ENCODE results near the gene FMO3.

FMO3 gene

DNA sequence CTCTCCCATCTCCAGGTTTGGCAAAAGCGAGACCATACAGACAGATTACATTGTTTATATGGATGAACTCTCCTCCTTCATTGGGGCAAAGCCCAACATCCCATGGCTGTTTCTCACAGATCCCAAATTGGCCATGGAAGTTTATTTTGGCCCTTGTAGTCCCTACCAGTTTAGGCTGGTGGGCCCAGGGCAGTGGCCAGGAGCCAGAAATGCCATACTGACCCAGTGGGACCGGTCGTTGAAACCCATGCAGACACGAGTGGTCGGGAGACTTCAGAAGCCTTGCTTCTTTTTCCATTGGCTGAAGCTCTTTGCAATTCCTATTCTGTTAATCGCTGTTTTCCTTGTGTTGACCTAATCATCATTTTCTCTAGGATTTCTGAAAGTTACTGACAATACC, 26.4 kb downstream of the FMO3 start:
- no peak for DNase-seq

- no peak for DNase-seq
Measured at GRCh38 chr1:171119648-171120047, 28.9 kb downstream of the FMO3 start.

DNA sequence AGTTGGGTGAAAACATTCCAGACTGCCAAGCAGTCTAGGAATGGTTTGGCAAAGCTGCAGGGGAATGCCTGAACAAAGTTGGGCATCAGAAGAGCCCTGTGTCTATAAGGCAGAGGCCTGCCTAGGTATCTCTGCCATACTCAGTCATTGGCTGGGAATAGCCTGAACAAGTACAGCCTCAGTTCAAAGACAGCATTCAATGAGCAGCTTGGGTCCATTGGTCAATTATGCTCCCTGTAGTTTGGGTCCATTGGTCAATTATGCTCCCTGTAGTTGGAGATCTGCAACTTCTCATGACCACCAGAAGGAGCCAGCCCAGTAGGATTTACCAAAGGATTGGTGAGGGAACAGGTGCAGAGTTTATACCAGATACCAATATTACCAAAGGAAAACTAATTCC, 31.6 kb downstream of the FMO3 start:
- DNase-seq = no peak

DNA sequence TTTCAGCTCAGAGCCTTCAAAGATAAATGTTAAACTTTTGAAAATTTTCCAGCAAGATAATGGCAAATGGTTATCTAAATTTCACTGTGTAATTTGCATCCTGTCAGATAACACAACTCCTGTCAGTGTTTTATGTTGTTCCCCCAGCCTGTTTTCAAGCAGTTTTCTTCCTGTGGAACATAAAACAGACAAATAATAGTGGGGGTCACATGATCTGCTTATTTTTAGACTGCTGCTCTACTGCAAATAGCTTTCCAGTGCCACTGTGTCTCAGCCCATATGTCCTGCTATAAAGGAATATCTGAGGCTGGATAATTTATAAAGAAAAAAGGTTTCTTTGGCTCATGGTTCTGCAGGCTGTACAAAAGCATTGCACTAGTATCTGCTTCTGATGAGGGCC, 32.2 kb downstream of the FMO3 start:
- DNase-seq = no peak

GRCh38 chr1:171126504-171126903, 35.8 kb downstream of the FMO3 start:
- no peak for DNase-seq

- DNase-seq = no peak
Measured at GRCh38 chr1:171127099-171127498, 36.4 kb downstream of the FMO3 start.

DNA sequence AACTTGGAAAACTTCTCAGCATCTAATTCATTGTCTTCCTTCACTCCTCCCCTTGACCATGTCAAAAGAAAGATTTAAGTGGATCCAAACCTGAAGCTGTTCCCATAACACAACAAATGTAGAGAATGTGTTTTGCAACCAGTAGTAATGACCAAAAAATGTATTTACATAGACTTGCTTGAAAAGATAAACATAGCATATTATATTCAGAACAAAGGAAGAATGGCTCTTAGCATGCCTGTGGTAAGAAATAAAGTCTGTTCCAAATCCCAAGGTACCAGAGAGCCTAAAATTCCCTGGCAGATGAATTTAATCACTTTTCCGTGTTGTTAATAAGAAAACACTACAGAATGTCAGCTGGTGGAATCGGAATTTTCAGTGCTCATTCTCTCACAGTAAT, 36.8 kb downstream of the FMO3 start:
- DNase-seq = no peak

GRCh38 chr1:171128463-171128862, 37.8 kb downstream of the FMO3 start:
- no peak for DNase-seq

- no peak for DNase-seq
Measured at GRCh38 chr1:171134204-171134923, 43.7 kb downstream of the FMO3 start.

DNA sequence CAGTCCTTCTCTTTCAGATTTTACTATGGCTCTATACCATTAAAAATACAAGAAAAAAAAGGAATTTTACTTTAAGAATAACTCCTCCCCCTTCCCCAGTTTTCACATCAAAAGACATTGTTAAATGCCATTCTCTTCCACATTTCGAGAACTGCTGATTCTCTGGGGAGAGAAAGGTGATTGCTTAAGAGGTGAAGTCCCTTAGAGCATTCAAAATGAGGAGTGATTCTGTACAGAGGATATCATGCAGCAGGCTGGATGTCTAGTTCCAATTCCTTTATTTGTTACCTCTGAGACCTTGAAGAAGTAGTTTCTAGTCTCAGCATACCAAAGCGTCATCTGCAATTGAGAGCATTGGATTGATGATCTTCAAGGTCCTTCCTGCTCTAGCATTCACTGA, 46.9 kb downstream of the FMO3 start:
- DNase-seq = no peak

DNA sequence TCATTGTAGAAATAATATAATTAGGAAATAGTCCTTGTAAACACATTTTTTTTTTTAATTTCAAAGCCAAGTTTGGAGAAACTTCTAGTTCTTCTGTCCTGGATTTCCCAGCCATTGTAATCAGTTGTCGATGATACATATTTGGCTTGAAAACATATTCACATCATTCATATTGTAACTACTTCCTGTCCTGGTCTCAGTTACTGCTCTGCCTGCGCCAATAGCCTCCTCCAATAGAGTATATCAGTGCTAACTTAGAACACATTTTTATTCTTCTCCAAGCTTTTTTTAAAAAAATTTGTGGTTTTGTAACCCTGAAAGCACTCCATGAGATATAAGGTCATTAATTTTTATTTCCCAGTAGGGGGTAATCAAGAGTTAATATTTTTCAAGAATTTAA, 48.3 kb downstream of the FMO3 start:
- no peak for DNase-seq

- DNase-seq = no peak
Measured at GRCh38 chr1:171139890-171140289, 49.2 kb downstream of the FMO3 start.

GRCh38 chr1:171140401-171140800, 49.7 kb downstream of the FMO3 start:
- no peak for DNase-seq

DNA sequence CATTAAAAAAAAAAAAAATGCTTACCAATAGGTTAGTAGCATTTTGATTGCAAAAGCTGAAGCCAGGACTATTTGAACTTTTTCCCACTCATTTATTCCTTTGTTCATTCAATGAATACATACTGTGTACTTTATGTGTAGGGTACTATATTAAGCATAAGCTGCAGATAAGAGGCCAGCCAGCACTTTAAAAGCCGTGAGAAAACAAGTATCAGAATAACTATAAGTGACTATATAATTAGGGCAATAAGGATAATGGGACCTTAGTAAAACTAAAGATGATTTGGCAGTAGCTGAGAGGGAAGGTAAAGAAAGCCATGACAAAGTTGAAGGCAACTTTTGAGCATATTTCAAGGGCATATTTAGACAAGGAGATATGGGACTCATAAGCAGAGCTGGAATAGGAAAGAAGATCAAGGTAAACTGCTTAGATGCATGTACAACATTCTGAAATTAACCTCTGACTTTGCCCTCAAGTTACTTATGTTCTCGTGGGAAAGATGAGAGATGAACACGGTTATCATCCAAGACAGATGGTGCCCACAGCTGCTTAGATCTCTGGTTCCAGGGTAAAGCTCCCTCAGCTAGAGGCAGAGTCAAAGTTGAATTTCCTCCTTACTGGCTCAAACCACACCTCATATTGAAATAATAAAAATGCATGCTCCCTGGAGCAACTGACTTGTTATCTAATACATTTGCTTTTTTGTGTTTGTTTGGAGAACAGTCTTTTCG, 50.4 kb downstream of the FMO3 start:
- DNase-seq = no peak

- DNase-seq = no peak
Measured at GRCh38 chr1:171141688-171142415, 51.1 kb downstream of the FMO3 start.

GRCh38 chr1:171142416-171143385, 52.0 kb downstream of the FMO3 start:
- no peak for DNase-seq

- DNase-seq = no peak
Measured at GRCh38 chr1:171150156-171150555, 59.5 kb downstream of the FMO3 start.

DNA sequence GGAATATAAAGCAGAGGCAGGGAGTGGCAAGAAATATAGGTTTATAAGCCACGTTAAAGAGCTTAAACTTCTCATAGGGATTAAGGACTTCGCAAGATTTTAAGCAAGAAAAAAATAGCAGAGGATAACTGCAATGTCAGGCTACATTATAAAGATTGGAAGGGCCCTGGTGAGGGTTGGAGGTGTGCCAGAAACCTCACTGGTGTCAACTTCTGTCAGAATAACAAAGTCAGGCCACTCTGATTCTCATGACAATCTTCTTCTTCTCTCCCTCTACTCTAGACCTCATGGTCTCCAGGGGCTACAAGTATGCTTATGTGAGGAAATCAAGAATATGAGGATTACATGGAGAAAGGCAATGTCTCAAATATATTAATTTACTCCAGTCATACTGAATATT, 61.8 kb downstream of the FMO3 start:
- DNase-seq = no peak

DNA sequence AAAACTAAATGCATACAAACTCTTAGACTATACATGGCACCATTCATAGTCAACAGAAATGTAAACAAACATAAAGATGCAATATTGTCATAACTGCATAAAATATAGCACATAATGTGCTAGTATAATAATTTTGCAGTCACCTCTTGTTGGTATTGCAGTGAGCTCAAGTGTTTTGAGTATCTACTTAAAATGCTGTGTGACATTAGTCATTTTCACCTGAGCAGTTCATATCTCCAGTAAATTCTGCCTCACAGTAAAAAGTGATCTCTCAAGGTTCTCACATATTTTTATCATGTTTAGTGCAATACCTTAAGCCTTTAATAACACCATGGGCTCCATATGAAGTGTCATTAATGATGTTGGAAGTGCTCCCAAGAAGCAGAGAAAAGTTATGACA, 64.8 kb downstream of the FMO3 start:
- no peak for DNase-seq

- no peak for DNase-seq
Measured at GRCh38 chr1:171158096-171158495, 67.4 kb downstream of the FMO3 start.

GRCh38 chr1:171158551-171158950, 67.8 kb downstream of the FMO3 start:
- DNase-seq = no peak

- DNase-seq = no peak
Measured at GRCh38 chr1:171159148-171159547, 68.4 kb downstream of the FMO3 start.

DNA sequence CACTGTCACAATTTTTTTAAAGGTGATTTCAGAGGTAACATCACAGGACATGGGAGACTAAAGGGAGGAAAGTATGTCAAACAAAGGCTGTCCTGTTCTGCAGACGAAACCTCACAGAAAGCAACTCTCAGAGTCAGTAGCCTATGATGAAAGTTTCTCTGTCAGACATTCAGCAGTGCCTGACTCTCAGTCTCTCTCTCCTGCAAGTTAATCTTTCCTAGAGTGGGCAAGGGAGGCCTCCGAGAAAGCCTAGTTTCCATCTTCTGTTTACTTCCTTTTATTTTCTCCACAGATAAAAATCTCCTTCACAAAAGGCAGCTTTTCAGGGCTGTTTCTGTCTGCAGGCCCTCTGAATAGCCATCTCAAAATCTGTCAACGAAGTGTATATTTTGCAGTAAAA, 69.5 kb downstream of the FMO3 start:
- DNase-seq = no peak
